ENCODE results near the gene KLK5. TPM values are rescaled to one million over a fixed set of nuclear protein-coding genes. Genes with fewer than 3 reads are reported as not detected.

The KLK5 gene
- total RNA-seq, 1 experiment from 2014 or later, result not detected

DNA sequence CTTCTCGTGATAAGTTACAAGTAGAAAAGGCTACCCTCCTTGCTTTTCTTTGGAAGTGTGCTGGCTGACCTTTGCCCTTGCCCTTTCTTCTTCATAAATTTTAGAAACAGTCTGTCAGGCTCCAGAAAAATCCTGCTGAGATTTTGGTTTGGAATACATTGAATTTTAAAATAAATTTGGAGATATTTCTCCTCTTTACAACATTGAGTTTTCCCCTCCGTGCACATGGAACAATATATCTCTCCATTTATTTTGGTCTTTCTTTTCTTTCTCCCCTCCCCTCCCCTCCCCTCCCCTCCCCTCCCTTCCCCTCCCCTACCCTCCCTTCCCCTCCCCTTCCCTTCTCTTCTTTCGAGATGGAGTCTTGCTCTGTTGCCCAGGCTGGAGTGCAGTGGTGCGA lies 50.2 kb downstream of the KLK5 start:
- no peak overlapping the region for H3K27ac Mint-ChIP-seq (ENCODE audit: unreplicated experiment)
- no TSS peak for BruUV-seq (replicated peaks)
- no peaks in the 10 kb centered on the region for H3K4me1 Mint-ChIP-seq (ENCODE audit: low read depth, unreplicated experiment)
- peaks cover 7% of the 10 kb centered on the region for H3K27me3 Mint-ChIP-seq (ENCODE audit: insufficient read depth, unreplicated experiment)
- H3K9me3 ChIP-seq, result no peaks in the 10 kb centered on the region
- no peaks in the 10 kb centered on the region for H3K9me3 Mint-ChIP-seq (ENCODE audit: unreplicated experiment)
- ChIA-PET POLR2A (no interaction called here), CTCF (no interaction called here)
- no peak overlapping the region for H3K4me3 ChIP-seq (ENCODE audit: low read depth, low read length)
- H3K36me3 ChIP-seq (ENCODE audit: control insufficient read depth, insufficient read depth, low read length), result no peaks in the 10 kb centered on the region
- no peaks in the 10 kb centered on the region for H3K27me3 ChIP-seq (replicated peaks; ENCODE audit: control insufficient read depth, insufficient read depth, low read length)
- H3K36me3 Mint-ChIP-seq (ENCODE audit: insufficient read depth, unreplicated experiment), result no peaks in the 10 kb centered on the region
- TF ChIP-seq, protein P1, sequence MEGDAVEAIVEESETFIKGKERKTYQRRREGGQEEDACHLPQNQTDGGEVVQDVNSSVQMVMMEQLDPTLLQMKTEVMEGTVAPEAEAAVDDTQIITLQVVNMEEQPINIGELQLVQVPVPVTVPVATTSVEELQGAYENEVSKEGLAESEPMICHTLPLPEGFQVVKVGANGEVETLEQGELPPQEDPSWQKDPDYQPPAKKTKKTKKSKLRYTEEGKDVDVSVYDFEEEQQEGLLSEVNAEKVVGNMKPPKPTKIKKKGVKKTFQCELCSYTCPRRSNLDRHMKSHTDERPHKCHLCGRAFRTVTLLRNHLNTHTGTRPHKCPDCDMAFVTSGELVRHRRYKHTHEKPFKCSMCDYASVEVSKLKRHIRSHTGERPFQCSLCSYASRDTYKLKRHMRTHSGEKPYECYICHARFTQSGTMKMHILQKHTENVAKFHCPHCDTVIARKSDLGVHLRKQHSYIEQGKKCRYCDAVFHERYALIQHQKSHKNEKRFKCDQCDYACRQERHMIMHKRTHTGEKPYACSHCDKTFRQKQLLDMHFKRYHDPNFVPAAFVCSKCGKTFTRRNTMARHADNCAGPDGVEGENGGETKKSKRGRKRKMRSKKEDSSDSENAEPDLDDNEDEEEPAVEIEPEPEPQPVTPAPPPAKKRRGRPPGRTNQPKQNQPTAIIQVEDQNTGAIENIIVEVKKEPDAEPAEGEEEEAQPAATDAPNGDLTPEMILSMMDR (IDR thresholded peaks at IDR 0.05; ENCODE audit: insufficient read depth in 1 of 2, low read depth in 1 of 2, low read length in 1 of 2, severe bottlenecking in 1 of 2, unreplicated experiment in 1 of 2), result no peak
- H3K4me1 ChIP-seq, result no peaks in the 10 kb centered on the region
- H3K4me3 Mint-ChIP-seq (ENCODE audit: unreplicated experiment), result no peak overlapping the region
- DNase-seq, result no peak
- intact Hi-C loops (cut with micrococcal nuclease; ENCODE audit: unreplicated experiment), result no loop called here

DNA sequence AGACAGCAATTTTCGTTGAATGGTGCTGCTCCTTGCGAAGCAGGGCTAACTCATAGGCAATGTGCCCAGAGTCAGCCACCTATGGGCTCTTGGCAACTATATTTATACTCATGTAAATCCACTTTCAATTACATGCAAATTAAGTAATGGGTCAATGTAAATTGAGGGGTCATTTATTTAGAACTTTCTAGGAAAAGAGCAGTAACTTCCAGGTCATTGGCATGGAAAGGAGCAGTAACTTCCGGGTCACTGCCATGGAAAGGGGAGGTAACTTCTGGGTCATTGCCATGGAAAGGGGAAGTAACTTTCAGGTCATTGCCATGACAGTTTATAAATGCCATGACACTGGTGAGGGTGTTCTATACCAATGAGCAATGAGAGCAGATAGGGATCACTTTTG lies 53.3 kb downstream of the KLK5 start:
- Mint-ChIP-seq H3K4me1 (ENCODE audit: low read depth, unreplicated experiment) (no peaks in the 10 kb centered on the region), H3K36me3 (ENCODE audit: insufficient read depth, unreplicated experiment) (no peaks in the 10 kb centered on the region), H3K27ac (ENCODE audit: unreplicated experiment) (no peak overlapping the region), H3K27me3 (ENCODE audit: insufficient read depth, unreplicated experiment) (peaks cover 10% of the 10 kb centered on the region), H3K4me3 (ENCODE audit: unreplicated experiment) (no peak overlapping the region), H3K9me3 (ENCODE audit: unreplicated experiment) (no peaks in the 10 kb centered on the region)
- CTCF ChIA-PET, result no interaction called here
- TF ChIP-seq, protein P1 (IDR thresholded peaks at IDR 0.05; ENCODE audit: insufficient read depth in 1 of 2, low read depth in 1 of 2, low read length in 1 of 2, severe bottlenecking in 1 of 2, unreplicated experiment in 1 of 2), result no peak
- Histone ChIP-seq H3K4me1 (no peaks in the 10 kb centered on the region), H3K27me3 (replicated peaks; ENCODE audit: control insufficient read depth, insufficient read depth, low read length) (no peaks in the 10 kb centered on the region), H3K4me3 (ENCODE audit: low read depth, low read length) (no peak overlapping the region), H3K36me3 (ENCODE audit: control insufficient read depth, insufficient read depth, low read length) (no peaks in the 10 kb centered on the region), H3K9me3 (no peaks in the 10 kb centered on the region)
- no TSS peak for BruUV-seq (replicated peaks)
- DNase-seq, result no peak
- POLR2A ChIA-PET, result no interaction called here
- intact Hi-C loops (cut with micrococcal nuclease; ENCODE audit: unreplicated experiment), result no loop called here

GRCh38 chr19:50898018-50898417 lies 54.8 kb downstream of the KLK5 start:
- POLR2A ChIA-PET, result no interaction called here
- H3K4me3 ChIP-seq (ENCODE audit: low read depth, low read length), result no peak overlapping the region
- Mint-ChIP-seq H3K27me3 (ENCODE audit: insufficient read depth, unreplicated experiment) (peaks cover 10% of the 10 kb centered on the region), H3K4me3 (ENCODE audit: unreplicated experiment) (no peak overlapping the region), H3K4me1 (ENCODE audit: low read depth, unreplicated experiment) (no peaks in the 10 kb centered on the region), H3K9me3 (ENCODE audit: unreplicated experiment) (no peaks in the 10 kb centered on the region), H3K36me3 (ENCODE audit: insufficient read depth, unreplicated experiment) (no peaks in the 10 kb centered on the region), H3K27ac (ENCODE audit: unreplicated experiment) (no peak overlapping the region)
- no peak for DNase-seq
- H3K4me1 ChIP-seq, result no peaks in the 10 kb centered on the region
- no peaks in the 10 kb centered on the region for H3K9me3 ChIP-seq
- H3K36me3 ChIP-seq (ENCODE audit: control insufficient read depth, insufficient read depth, low read length), result no peaks in the 10 kb centered on the region
- BruUV-seq (replicated peaks), result no TSS peak
- intact Hi-C loops (cut with micrococcal nuclease; ENCODE audit: unreplicated experiment), result no loop called here
- TF ChIP-seq, protein P1 (IDR thresholded peaks at IDR 0.05; ENCODE audit: insufficient read depth in 1 of 2, low read depth in 1 of 2, low read length in 1 of 2, severe bottlenecking in 1 of 2, unreplicated experiment in 1 of 2), result no peak
- CTCF ChIA-PET, result no interaction called here
- H3K27me3 ChIP-seq (replicated peaks; ENCODE audit: control insufficient read depth, insufficient read depth, low read length), result no peaks in the 10 kb centered on the region
